B cell (primary cell): Measurements from ENCODE around the gene CDK5R2. TPM values are rescaled to one million over a fixed set of nuclear protein-coding genes. Genes with fewer than 3 reads are reported as not detected.

ENCODE experiments used
- ATAC-seq: fragments of 200-7000 bp; cut with Tn5 transposase; one replicate; pipeline ENCODE4 v1.10.0; 2021; ENCODE audit warnings: low read depth, mild to moderate bottlenecking, moderate number of reproducible peaks, moderate library complexity
- CTCF ChIA-PET: fragments of 350-600 bp; sonication (Branson Sonifier 250); formaldehyde crosslinking; loops from one replicate; lab custom pipeline; 2021; ENCODE audit warnings: antibody characterized with exemption, inconsistent platforms; lab: Charles Lee
- POLR2A ChIA-PET: fragments of 350-600 bp; sonication (Branson Sonifier 250); formaldehyde crosslinking; loops from one replicate; lab custom pipeline; 2021; ENCODE audit warnings: antibody characterized with exemption; lab: Charles Lee
- DNase-seq: peaks from one replicate; pipeline ENCODE4 v3.0.0; 2013
- H2AFZ ChIP-seq: 2 replicates; pipeline ENCODE4 v1.6.1; 2012; ENCODE audit warnings: mild to moderate bottlenecking, low read depth, low read length; ENCODE audit not compliant: insufficient read depth, poor library complexity, severe bottlenecking
- H3K27ac ChIP-seq, 2 donors: 1 replicate in 1 of 2; 2 replicates in 1 of 2; pipeline ENCODE4 v1.5.1; 2012 to 2013; ENCODE audit warnings: low read length in 2 of 2, mild to moderate bottlenecking in 2 of 2, moderate library complexity in 1 of 2
- H3K27me3 ChIP-seq, 4 experiments: fragments of 200-600 bp in 1 of 4; sonication (generic) in 1 of 4; replicated peaks in 1 of 4; 1 replicate in 2 of 4; 2 replicates in 2 of 4; pipeline versions ENCODE4 v1.6.1 to v1.7.0; 2013 to 2016; ENCODE audit warnings: low read length in 3 of 4, mild to moderate bottlenecking in 2 of 4, mixed read lengths in 1 of 4, moderate library complexity in 1 of 4; ENCODE audit not compliant: insufficient read depth in 4 of 4, control insufficient read depth in 3 of 4; ENCODE audit errors: control extremely low read depth in 1 of 4
- H3K36me3 ChIP-seq, 2 experiments: replicated peaks in 1 of 2; 1 replicate in 1 of 2; 2 replicates in 1 of 2; pipeline versions ENCODE4 v1.6.1 to v1.7.1; 2013; ENCODE audit warnings: low read length in 1 of 2; ENCODE audit not compliant: insufficient read depth in 2 of 2, control insufficient read depth in 1 of 2; ENCODE audit errors: control extremely low read depth in 1 of 2, extremely low read depth in 1 of 2
- H3K4me1 ChIP-seq, 2 donors: fragments of 200-600 bp in 1 of 2; sonication (generic) in 1 of 2; 1 replicate in 1 of 2; 2 replicates in 1 of 2; pipeline versions ENCODE4 v1.5.1 to v1.6.1; 2013 to 2017; ENCODE audit warnings: low read length in 2 of 2; ENCODE audit not compliant: control insufficient read depth in 2 of 2, insufficient read depth in 2 of 2
- H3K4me2 ChIP-seq: replicated peaks from 2 replicates; pipeline ENCODE3; 2012; ENCODE audit warnings: mild to moderate bottlenecking, low read depth, low read length; ENCODE audit not compliant: poor library complexity, severe bottlenecking
- H3K4me3 ChIP-seq, 5 experiments: fragments of 200-600 bp in 1 of 5; sonication (generic) in 1 of 5; 1 replicate in 3 of 5; 2 replicates in 2 of 5; pipeline versions ENCODE4 v1.5.1 to v1.7.0; 2011 to 2016; ENCODE audit warnings: low read length in 4 of 5, mild to moderate bottlenecking in 4 of 5, low read depth in 2 of 5, control low read depth in 1 of 5, moderate library complexity in 1 of 5; ENCODE audit not compliant: insufficient read depth in 1 of 5; ENCODE audit errors: control extremely low read depth in 1 of 5, extremely low read depth in 1 of 5
- H3K79me2 ChIP-seq: fragments of 200-600 bp; sonication (generic); one replicate; pipeline ENCODE4 v1.6.0; 2016; ENCODE audit warnings: low read length; ENCODE audit not compliant: control insufficient read depth, insufficient read depth
- H3K9ac ChIP-seq: fragments of 200-600 bp; sonication (generic); 2 replicates; pipeline ENCODE4 v1.6.1; 2017; ENCODE audit warnings: mild to moderate bottlenecking, low read length, moderate library complexity
- H3K9me3 ChIP-seq, 3 donors: one replicate each; pipeline versions ENCODE4 v1.6.1 to v1.7.1; 2013; ENCODE audit warnings: low read length in 2 of 3; ENCODE audit not compliant: control insufficient read depth in 2 of 3, insufficient read depth in 1 of 3; ENCODE audit errors: control extremely low read depth in 1 of 3
- H4K20me1 ChIP-seq: 2 replicates; pipeline ENCODE4 v1.6.0; 2012; ENCODE audit warnings: mild to moderate bottlenecking, low read length; ENCODE audit not compliant: insufficient read depth, control insufficient read depth, poor library complexity, severe bottlenecking
- H3K27ac Mint-ChIP-seq: one replicate; pipeline ENCODE4 v1.8.0; 2021; ENCODE audit warnings: mixed read lengths
- H3K27me3 Mint-ChIP-seq: one replicate; pipeline ENCODE4 v1.8.0; 2021; ENCODE audit warnings: mixed read lengths
- H3K4me1 Mint-ChIP-seq: one replicate; pipeline ENCODE4 v1.8.0; 2021; ENCODE audit warnings: mixed read lengths
- H3K4me3 Mint-ChIP-seq: one replicate; pipeline ENCODE4 v1.8.0; 2021; ENCODE audit warnings: mixed read lengths
- H3K9me3 Mint-ChIP-seq: one replicate; pipeline ENCODE4 v1.8.0; 2022; ENCODE audit warnings: mixed read lengths; ENCODE audit not compliant: insufficient read depth
- CTCF ChIP-seq: fragments of 200-600 bp; IDR thresholded peaks from one replicate; pipeline ENCODE4 v1.8.0; 2022; ENCODE audit warnings: antibody characterized with exemption, mild to moderate bottlenecking
- EZH2 ChIP-seq: IDR thresholded peaks from 2 replicates; pipeline ENCODE4 v1.6.1; 2012; ENCODE audit warnings: borderline replicate concordance, low read depth, mild to moderate bottlenecking, moderate library complexity, low read length; ENCODE audit not compliant: insufficient read depth, poor library complexity, severe bottlenecking
- WGBS: methylation state at CpG from one replicate; pipeline ENCODE4 v1.1.5; 2013; ENCODE audit warnings: missing lambda C conversion rate; ENCODE audit not compliant: insufficient coverage; 5-methylcytosine and 5-hydroxymethylcytosine counted together
- intact Hi-C: fragments of 100-400 bp; cut with micrococcal nuclease; formaldehyde crosslinking; loops from one replicate; pipeline ENCODE4 v1.10.0; 2022
- polyA plus RNA-seq: library from polyadenylated mRNA; depleted of rRNA; stranded (reverse); fragments of >200 nt; gene quantifications from 2 replicates; pipeline ENCODE4 v1.2.3, GENCODE V29; 2012
- total RNA-seq, 2 donors: library from RNA; stranded (reverse); fragments of 120-200 nt in 1 of 2; gene quantifications; 1 replicate in 1 of 2; 2 replicates in 1 of 2; pipeline versions ENCODE4 v1.2.3 to v1.2.4, GENCODE V29; 2013 to 2022

The CDK5R2 gene
- total and polyA plus RNA-seq, 2 donors (not counting 1 experiment from before 2014, with no cell fraction given), result not detected

- H3K4me3 ChIP-seq, result no peak overlapping the region
- H3K9me3 ChIP-seq, result peaks cover 0 to 33% (median 3%) of the 10 kb centered on the region in 3 donors
- H4K20me1 ChIP-seq, result no peaks in the 10 kb centered on the region
- peaks cover 0 to 58% (median 47%) of the 10 kb centered on the region in 4 experiments for H3K27me3 ChIP-seq
- Mint-ChIP-seq H3K9me3 (no peaks in the 10 kb centered on the region), H3K4me3 (no peak overlapping the region), H3K4me1 (peaks cover 15% of the 10 kb centered on the region), H3K27me3 (peaks cover 55% of the 10 kb centered on the region), H3K27ac (no peak overlapping the region)
- intact Hi-C loops, result no loop called here
- ATAC-seq, result no peak
- no peak overlapping the region for H3K9ac ChIP-seq
- POLR2A ChIA-PET, result no interaction called here
- TF ChIP-seq CTCF (no peak), EZH2 (no peak)
- no peak overlapping the region for H3K27ac ChIP-seq
- H3K4me1 ChIP-seq, result peaks cover 21 to 34% of the 10 kb centered on the region in 2 donors
- 61% methylated on average over 4 of the region's 5 CpGs for WGBS
- CTCF ChIA-PET, result interaction anchor here (0.5 to 3.2 kb wide), 5 partner anchors 11 to 192 kb away, joined by 3 to 16 read pairs (median 4); no protein-coding TSS in a partner anchor
- no peak overlapping the region for H3K4me2 ChIP-seq
- DNase-seq, result no peak
- no peaks in the 10 kb centered on the region for H3K79me2 ChIP-seq
- no peak overlapping the region for H2AFZ ChIP-seq
- no peaks in the 10 kb centered on the region for H3K36me3 ChIP-seq
Measured at GRCh38 chr2:218964041-218964771, 4.7 kb downstream of the CDK5R2 start.

- no peaks in the 10 kb centered on the region for H3K4me1 Mint-ChIP-seq
- WGBS, result 24% methylated on average over 1 of the region's 1 CpG
- Histone ChIP-seq H3K27ac (no peak overlapping the region), H3K36me3 (no peaks in the 10 kb centered on the region), H3K79me2 (no peaks in the 10 kb centered on the region), H3K4me3 (no peak overlapping the region), H3K9ac (no peak overlapping the region), H3K4me1 (peaks cover 0 to 3% of the 10 kb centered on the region in 2 donors), H3K27me3 (peaks cover 0 to 32% (median 22%) of the 10 kb centered on the region in 4 experiments), H4K20me1 (no peaks in the 10 kb centered on the region), H3K4me2 (no peak overlapping the region), H2AFZ (no peak overlapping the region), H3K9me3 (peaks cover 0 to 4% (median 0%) of the 10 kb centered on the region in 3 donors)
- no peak for ATAC-seq
- TF ChIP-seq EZH2 (no peak), CTCF (no peak)
- no peak for DNase-seq
- intact Hi-C loops, result no loop called here
- no peak overlapping the region for H3K4me3 Mint-ChIP-seq
- H3K9me3 Mint-ChIP-seq, result peaks cover 4% of the 10 kb centered on the region
- H3K27me3 Mint-ChIP-seq, result peaks cover 53% of the 10 kb centered on the region
- no peak overlapping the region for H3K27ac Mint-ChIP-seq
- POLR2A ChIA-PET, result no interaction called here
- CTCF ChIA-PET, result interaction anchor here (2.1 kb wide), 1 partner anchor 10 kb away, joined by 9 read pairs; no protein-coding TSS in a partner anchor
Measured at GRCh38 chr2:218970894-218971293, 11.4 kb downstream of the CDK5R2 start.
